Measurements from ENCODE around the gene PLD5.
"Not testable (repeated sequence)": the region's sequence is repeated elsewhere in the genome, so short reads cannot be mapped to it uniquely, and the experiment has no call there.

Gene PLD5

DNA sequence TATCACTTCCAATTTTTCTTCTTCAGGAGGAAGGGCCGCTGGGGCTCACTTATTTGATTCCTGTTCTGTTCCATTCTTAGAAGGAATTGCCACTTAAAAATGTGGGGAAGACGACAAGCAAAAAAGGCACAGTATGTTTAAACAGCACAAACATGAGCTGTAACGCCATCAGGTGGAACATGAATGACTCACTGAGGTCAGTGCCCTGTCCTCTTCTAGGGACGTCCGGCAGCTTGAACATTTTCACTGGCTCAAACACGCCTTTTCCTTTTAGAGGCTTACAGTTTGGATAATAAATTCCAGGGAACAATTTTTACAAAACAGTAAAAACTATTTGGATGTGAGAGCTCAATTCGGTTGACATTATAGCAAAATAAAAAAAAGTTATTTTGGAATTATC, 260.1 kb downstream of the PLD5 start:
- DNase-seq = not testable (repeated sequence)

DNA sequence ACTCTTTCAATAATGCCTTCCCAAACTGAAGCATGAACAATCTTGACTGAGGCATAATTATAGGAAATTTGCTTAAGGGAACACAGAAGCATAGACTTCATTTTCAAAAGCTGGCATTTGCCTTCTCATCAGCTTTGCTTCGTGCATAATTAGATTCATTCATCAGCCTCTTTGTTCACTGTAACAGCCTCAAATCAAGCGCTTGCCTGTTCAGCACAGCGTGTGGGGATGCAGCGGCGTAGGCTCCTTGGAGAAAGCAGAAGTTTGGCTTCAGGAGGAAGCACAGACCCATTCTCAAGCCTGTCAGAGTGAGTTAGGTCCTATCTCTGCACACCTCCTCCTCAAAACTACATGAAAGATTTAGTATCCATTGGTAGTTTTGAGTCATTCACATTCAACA, 279.2 kb downstream of the PLD5 start:
- DNase-seq = no peak

DNA sequence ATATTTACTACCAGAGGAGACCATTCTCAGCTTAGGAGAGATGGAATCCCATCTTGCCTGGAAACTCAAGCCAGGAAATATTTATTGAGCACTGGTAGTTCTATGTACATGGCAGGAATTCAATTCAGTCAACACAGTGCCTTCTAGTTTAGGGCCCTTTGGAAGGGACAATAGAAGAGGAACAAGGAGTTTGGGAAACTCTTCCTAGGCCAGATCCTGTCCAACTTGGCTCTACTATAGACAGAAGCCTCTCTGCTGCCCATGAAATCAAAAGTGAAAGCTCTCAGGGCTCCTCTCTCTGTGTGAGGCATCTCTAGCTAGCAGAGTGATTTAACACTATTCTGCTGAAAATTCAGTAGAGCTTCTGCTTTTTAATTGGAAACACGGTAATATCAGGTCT, 281.0 kb downstream of the PLD5 start:
- DNase-seq = no peak

DNA sequence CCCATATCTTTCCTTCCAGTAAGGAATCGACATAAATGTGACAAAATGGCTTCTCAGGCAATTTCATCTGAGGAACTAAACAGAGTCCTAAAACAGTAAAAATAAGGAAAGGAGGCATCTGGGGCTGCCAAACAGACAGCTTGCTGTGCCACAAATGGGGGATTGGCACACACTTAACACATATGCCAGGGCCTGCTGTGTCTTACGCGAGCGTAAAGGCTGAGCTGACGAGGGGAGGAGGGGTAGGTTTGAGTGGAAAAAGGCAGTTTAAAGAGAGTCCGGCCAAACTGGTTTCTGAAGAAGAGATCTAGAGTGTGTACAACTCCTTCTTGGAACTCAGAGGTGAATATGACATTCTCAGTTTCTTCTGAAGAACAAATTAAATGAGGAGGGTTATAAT, 281.5 kb downstream of the PLD5 start:
- DNase-seq = no peak

DNA sequence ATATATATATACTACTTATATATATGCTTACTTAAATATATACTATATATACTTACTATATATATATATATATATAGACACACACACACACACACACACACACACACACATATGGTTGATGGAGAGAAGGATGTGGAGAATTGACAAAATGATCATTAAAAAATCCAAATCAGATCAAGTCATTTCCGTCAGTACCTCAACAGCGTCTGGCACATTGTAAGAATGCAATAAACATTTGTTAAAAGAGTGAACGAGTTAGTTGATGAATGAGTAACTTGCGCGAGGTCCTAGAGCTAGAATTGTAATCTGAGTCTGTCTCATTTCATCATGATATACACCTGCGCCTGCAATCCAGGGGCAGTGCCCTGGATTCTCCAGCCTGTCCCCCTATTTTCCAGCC, 282.6 kb downstream of the PLD5 start:
- no peak for DNase-seq

DNA sequence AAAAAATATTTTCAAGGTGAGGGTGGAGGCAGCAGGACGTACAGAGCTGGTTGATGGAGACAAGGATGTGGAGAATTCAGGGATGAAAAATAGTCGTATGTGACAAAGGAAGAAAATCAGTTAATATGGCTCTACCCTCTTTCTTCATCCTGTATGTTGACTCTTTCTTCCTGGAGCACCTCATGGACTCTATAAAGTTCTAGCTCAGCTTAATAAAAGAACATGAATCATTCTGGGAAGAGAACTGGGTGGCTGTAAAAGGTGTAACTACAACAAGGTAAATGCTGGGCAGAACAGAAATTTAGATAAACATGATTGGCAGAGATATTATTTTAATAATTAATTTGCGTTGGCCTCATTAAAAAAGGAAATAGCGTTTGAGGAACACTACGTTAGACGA, 283.8 kb downstream of the PLD5 start:
- no peak for DNase-seq

DNA sequence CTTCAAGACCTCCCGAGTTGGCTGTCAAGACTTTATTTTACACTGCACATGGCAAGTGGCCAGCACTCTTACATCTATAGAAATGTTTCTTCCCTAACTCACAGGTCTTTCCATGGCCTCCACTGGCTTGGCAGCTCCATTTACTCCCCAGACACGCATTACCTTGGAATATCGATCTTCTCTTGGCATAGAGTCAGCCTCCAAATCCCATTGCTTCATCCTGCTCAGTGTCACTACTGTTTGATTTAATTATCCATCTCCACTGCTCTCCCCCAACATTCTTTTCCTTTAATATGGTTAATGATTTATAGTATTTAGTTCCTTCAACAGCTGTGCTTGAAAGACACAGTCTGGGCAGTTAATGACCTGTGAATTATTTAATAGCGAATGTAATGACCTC, 284.4 kb downstream of the PLD5 start:
- no peak for DNase-seq

DNA sequence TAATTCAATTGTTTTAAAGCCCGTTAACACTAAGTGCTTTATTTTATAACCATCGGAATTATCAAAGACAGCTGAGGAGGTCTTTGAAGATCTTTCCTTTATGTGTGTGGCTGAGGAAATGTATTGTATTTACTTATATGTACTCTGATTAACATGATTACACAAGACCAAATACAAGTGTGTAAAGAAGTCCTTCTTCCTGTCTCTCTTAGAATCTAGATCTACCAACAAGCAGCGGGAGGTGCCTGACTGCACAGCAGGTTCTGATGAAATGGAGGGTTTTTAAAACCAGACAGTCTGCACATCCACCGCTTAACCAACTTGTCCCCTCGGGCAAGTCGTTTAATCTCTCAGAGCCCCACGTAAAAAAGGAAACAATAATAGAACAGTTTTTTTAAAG, 285.1 kb downstream of the PLD5 start:
- DNase-seq = no peak

DNA sequence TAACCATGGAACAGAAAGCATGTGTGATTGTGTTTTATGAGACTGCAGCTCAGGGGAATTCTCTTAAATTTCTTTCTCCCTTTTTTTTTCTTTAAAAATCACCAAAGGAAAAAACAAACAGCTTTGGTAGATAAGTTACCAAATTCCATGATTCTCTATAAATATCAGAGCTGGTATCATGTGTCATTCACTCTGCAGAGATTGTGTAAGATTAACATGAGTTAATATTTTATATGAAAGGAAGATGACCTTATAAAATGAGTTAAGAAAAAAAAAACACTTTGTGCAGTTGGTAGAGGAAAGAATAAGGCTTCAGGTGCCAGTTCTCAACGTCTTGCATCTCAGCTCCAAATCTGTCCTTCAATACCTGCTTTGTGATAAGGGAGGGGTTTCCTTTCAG, 287.4 kb downstream of the PLD5 start:
- no peak for DNase-seq

DNA sequence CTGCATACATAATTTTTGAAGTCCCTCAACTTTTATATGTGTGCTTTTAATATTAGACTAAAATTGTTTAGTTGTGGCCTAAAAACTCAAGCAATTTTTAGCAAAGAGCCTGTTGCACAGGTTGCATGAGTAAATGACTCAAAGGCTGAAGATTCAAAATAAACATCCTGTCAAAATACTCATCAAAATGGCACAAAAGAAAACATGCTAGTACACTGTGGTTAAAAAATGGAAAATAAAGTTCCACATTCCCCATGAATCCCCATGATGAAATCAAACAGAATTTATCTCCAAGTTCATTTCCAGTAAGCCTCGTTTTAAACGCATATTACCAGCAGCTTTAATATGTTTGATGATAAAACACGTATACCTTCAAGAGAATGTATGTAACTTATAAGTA, 295.5 kb downstream of the PLD5 start:
- DNase-seq = no peak

DNA sequence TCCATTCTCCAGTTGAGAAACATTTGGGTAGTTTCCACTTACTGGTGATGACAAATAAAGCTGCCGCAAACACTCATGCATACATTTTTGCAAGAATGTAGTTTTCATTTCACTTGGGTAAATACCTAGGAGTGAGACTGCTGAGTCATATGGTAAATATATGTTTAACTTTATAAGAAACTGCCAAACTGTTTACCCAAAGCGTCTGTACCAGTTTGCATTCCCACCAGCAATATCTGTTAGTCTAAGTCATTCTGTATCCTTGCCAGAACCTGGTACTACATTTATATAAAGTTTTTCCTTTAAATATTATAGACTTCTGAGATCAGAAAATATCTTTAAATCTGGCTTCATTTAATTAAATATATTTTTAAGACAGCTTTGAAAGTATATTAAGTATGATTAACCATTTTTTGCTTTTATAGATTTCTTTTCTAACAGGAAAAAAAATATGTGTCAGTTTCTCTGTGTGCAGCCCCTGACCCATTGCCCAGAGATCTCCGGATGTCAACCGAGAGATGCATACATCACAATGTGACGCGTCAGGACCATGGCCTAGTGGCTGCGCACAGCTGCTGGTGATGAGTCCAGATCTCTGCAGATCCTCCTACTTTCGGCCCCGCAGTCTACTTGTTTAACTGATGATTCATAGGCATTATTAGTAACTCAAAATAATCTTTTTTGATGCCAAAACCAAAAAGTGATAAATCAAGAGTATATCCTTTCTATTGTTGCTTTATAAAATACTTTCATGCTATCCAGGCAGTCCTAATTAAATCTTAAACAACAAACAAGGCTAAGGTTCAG, 298.5 kb downstream of the PLD5 start:
- DNase-seq = no peak

DNA sequence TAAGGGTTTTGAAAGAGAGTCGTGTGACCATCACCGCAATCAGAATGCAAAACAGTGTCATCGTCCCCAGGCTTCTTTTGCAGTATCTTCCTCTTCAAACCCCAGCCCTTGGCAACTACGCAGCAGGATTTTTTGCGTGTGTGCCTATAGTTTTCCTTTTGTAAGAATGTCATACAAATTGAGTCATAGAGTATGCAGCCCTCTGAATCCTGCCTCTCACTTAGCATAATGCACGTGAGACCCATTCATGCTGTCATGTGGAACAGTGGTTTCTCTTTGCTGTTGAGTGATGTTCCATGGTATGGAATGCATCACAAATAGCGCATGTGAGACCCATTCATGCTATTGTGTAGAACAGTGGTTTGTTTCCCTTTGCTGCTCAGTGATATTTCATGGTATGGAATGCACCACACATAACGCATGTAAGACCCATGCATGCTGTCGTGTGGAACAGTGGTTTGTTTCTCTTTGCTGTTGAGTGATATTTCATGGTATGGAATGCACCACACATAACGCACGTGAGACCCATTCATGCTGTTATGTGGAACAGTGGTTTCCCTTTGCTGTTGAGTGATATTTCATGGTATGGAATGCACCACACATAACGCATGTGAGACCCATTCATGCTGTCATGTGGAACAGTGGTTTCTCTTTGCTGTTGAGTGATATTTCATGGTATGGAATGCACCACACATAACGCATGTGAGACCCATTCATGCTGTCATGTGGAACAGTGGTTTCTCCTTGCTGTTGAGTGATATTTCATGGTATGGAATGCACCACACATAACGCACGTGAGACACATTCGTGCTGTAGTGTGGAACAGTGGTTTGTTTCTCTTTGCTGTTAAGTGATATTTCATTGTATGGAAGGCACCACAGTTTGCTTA, 299.4 kb downstream of the PLD5 start:
- DNase-seq = not testable (repeated sequence)

DNA sequence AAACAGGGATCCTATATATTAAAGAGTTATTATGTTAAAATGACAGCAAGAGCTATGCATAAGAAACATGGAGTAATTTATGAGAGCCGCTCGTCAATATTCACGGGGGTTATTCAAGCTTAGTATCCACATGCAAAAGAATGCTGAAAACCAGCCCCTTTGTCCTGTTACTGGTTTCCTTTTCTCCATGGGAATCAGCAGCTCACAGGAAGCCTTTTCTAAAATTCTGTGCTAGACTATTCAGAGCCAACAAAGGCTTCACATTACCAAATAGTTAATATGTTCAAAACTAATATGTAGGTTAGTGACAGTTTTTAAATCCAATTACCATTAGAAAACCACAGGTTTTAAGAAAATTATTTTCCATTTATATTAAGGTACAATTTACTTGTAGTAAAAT, 300.0 kb downstream of the PLD5 start:
- no peak for DNase-seq

DNA sequence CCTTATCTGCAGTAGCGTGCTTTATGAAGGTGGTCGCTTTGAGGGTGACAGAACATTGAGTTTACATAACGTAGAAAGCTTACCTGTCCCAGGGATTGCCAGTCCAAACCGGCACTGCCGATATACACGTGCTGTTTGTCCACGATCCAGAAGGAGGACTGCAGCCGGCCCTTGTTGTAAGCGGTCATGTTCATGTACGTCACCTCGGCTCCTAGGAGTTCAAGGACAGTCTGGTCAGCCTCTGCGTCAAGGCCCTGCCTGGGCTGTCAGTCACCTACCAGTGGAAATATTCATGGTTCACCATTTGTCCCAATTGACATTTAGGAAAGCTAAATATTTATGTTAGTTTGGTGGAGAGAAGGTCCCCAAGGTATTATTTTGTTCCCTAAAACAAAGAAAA, 304.6 kb downstream of the PLD5 start:
- DNase-seq = no peak

DNA sequence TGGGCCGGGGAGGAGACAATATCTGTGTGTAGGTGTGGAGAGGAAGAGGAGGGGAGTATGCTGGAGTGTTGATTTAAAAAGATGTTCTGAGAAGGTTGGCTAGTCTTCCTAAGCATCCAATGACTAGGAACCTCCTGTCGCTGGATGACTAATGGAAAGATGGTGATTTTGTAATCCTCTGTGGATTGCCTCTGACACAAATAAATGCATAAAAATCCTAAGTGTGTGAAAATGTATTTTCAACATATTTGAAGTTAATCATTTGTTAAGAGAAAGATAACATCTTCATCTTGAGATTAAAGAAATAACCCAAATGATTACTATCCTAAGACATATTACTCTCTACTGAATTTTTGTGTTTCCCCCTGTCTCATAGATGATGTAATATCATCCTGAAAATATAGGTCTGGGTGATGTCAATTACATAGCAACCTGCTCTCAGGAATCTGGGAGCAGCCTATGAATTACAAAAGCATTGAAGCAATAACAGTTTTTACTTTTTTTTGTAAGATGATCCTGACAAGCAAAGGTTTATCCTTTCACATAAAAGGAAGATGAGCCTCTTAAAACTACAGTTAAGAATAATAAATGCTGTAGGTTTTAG, 305.1 kb downstream of the PLD5 start:
- no peak for DNase-seq

DNA sequence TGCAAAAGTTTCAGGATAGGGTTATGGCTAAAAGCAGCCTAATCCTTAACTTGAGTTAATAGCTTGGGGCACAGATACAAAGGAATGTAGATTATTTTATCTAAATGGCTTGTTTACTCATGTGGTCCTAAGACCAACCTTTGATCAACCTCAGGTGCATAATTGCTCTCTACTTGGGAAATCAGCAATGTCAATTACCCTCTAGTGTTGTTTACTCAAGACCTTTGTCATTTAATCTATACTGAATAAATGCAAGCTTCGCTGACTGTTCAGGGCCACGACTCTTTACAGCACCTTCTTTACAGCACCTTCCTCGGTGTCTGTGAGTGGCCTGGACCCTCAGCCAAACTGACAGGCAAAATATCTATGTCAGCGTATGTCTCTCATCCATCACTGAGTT, 308.1 kb downstream of the PLD5 start:
- no peak for DNase-seq

DNA sequence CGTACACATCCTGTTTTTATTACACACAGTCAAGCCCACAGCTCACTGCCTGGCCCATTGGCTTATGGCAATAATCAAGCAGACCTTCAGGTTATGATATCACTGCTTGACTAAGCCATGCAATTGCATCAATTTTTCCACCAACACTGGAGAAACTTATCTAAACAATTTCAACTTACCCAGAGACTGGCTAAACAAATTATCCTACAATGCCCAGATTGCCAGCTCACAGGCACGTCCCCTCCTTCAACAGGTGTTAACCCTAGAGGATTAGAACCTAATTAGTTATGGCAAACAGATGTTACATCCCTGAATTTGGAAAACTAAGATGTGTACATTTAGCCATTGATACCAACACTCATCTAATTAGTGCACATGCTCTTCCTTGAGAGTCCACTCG, 310.0 kb downstream of the PLD5 start:
- DNase-seq = not testable (repeated sequence)

DNA sequence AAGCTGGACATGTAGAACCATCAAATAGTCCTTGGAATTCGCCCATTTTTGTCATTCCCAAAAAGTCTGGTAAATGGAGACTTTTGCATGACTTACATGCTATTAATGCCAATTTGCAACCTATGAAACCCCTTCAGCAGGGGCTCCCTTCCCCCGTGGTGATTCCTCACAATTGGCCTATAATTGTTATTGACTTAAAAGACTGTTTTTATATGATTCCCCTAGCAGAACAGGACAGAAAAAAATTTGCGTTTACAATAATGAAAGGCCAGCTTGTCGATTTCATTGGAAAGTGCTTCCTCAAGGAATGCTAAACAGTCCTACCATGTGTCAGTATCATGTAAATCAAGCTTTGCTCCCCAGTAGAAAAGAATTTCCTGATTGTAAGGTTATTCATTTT, 311.5 kb downstream of the PLD5 start:
- not testable (repeated sequence) for DNase-seq

DNA sequence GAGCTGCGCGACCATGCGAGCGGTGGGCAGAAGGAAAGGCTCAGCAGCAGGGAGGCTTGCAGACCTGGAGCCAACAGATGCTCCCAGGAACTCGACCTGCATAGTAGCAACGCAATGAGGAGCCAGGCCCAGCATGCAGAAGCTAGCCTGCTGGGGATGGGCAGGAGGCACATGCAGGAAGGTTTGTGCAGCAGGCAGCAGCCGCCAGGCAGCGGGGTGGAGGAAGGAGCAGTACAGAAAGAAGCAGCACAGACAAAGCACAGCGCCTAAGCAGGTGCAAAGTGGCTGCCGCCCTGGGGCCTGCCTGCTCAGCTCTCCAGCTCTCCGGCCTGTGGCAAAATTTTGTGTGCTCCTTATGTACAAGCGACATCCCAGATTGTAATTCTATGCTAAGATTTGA, 312.1 kb downstream of the PLD5 start:
- DNase-seq = no peak

DNA sequence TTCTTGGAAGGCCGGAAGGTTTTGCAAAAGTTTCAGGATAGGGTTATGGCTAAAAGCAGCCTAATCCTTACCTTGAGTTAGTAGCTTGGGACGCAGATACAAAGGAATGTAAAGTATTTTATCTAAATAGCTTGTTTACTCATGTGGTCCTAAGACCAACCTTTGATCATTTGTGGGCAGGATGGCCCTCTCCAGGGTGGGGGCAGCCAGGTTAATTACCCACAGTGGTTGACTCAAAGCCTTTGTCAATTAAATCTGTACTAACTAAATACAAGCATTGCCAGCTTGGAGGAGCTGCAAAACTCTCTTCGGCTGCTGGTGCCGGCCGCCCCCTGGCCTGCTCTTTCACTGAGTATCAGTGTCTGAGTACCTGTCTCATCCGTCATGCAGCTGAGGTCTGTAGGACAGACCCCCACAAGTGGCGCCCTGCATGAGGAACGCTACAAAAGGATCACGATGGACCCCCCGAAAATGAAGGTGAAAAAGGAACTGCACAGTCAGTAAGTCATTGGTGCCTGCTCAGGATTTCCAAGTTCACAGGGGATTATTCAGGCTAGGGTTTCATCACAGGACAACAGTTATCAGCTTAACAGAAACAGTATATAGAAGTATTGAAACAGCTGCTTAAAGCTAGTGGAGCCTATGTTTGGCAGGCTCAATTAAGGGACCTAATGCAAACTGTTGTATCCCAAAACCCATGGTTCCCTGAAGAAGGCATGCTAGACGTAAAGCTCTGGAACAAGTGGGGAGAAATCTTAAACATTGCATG, 313.1 kb downstream of the PLD5 start:
- no peak for DNase-seq

DNA sequence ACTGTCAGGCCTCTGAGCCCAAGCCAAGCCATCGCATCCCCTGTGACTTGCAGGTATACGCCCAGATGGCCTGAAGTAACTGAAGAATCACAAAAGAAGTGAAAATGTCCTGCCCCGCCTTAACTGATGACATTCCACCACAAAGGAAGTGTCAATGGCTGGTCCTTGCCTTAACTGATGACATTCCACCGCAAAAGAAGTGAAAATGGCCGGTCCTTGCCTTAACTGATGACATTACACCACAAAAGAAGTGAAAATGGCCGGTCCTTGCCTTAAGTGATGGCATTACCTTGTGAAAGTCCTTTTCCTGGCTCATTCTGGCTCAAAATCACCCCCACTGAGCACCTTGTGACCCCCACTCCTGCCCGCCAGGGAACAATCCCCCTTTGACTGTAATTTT, 314.2 kb downstream of the PLD5 start:
- not testable (repeated sequence) for DNase-seq

DNA sequence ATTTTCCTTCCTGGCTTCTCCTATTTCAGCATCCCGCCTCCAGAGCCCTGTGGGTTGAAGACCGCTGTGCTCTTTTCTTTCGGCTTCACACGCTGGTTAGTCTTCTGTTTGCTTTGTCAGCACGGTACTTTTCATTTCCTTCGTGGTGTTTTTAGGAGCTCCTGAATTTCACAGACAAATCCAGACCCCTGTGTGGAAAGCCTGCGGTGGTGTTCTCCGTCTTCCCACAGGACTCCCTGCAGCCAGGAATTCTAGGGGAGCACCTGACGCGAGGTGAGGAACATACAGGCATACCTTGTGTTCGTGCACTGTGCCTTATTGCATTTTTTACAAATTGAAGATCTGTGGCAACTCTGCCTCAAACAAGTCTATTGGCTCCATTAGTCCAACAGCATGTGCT, 315.4 kb downstream of the PLD5 start:
- DNase-seq = no peak

DNA sequence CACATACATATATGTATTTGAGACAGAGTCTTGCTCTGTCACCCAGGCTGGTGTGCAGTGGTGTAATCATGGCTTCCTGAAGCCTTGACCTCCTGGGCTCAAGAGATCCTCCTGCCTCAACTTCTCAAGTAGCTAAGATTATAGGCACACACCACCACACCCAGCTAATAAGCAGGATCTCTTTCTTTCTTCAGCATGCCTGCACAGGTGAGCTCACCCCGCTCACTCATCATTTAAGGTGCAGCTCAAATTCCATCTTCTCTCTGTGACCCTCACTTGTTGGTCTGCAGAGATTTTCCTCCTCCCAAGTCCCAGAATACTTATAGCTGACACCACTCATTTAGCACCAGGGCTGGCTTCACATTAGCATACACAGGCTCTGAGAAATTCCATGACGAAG, 316.5 kb downstream of the PLD5 start:
- no peak for DNase-seq

Measured in bone marrow (tissue), 2 donors.